ENCODE measurements around the gene FOXL2.

DNA sequence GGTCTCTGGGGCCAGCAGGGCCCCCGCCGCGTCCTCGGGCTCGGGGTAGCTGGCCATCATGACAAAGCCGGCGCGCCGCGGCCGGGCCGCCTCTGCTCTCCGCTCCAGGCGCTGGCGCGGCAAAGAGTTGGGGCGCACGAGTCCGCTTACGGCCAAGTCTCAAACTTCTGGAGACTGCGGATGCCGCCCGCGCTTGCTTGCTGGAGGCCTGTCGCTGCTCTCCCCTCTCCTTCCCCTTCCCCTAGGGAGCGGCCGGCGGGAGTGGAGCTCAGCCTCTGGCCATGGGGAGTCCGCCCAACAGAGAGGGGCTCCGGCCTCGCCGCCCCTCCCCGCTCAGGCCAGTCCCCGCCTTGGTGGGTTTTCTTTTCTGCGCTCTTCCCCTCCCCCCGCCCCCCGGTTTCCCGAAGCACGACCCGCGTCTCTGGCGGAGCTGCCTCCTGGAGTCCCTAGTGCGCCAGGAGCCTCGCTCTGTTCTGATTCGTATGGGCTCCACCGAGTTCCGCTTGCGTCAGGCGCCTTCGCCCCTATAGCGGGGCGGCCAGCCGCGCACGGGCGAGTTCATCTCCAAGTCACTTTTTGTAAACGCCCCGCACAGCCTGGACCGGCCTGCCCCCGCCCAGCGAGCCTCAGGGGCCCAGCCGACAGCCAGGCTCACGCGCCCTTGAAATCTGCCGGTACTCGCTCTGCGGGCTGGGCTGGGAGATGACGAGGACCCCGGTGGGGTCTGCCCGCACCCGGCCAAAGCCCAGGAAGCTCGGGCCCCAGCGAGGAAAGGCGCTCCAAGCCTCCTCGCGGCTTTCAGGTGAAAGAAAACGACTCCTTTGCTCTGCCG lies at the start of gene FOXL2, which contains the start of gene FOXL2NB:
- TF ChIP-seq POLR2AphosphoS5 (IDR thresholded peaks at IDR 0.05) (no peak), CTCF (IDR thresholded peaks at IDR 0.05) (no peak), POLR2A (IDR thresholded peaks at IDR 0.05) (no peak), EP300 (IDR thresholded peaks at IDR 0.05) (no peak)
